HG03060 (cell line): Measurements from ENCODE around the gene FABP6.
"Not testable (repeated sequence)": the region's sequence is repeated elsewhere in the genome, so short reads cannot be mapped to it uniquely, and the experiment has no call there.

Experiments used
- ATAC-seq: cut with Tn5 transposase; IDR thresholded peaks from one replicate; pipeline ENCODE4 v1.9.1; 2021; ENCODE audit warnings: low read depth, moderate number of reproducible peaks; ENCODE audit not compliant: unreplicated experiment

The FABP6 gene

GRCh38 chr5:160229190-160229742 is at the start of gene FABP6:
Gene FABP6, plus strand, starts transcription at chr5:160229506. Its CDS starts 52 bp downstream, at chr5:160229558.
- ATAC-seq, result no peak

GRCh38 chr5:160180931-160181330 is 48.4 kb upstream of the FABP6 start:
- no peak for ATAC-seq

GRCh38 chr5:160181965-160182622 is 47.2 kb upstream of the FABP6 start:
- no peak for ATAC-seq

- ATAC-seq, result no peak
Measured at GRCh38 chr5:160183075-160183474, 46.2 kb upstream of the FABP6 start.

- ATAC-seq, result no peak
Measured at GRCh38 chr5:160185626-160186360, 43.5 kb upstream of the FABP6 start.

GRCh38 chr5:160186480-160186879 is 42.8 kb upstream of the FABP6 start:
- ATAC-seq, result no peak

- ATAC-seq, result no peak
Measured at GRCh38 chr5:160187091-160187490, 42.2 kb upstream of the FABP6 start.

GRCh38 chr5:160188141-160189015 is 40.9 kb upstream of the FABP6 start:
- ATAC-seq, result no peak

- ATAC-seq, result no peak
Measured at GRCh38 chr5:160192424-160192823, 36.9 kb upstream of the FABP6 start.

- ATAC-seq, result not testable (repeated sequence)
Measured at GRCh38 chr5:160193076-160193475, 36.2 kb upstream of the FABP6 start.

- not testable (repeated sequence) for ATAC-seq
Measured at GRCh38 chr5:160193790-160194189, 35.5 kb upstream of the FABP6 start.

- no peak for ATAC-seq
Measured at GRCh38 chr5:160197341-160198144, 31.8 kb upstream of the FABP6 start.

- ATAC-seq, result no peak
Measured at GRCh38 chr5:160198146-160198545, 31.2 kb upstream of the FABP6 start.

- no peak for ATAC-seq
Measured at GRCh38 chr5:160198841-160199409, 30.4 kb upstream of the FABP6 start.

- ATAC-seq, result no peak
Measured at GRCh38 chr5:160199410-160199911, 29.8 kb upstream of the FABP6 start.

GRCh38 chr5:160207061-160207460 is 22.2 kb upstream of the FABP6 start:
- ATAC-seq, result no peak

GRCh38 chr5:160209917-160210316 is 19.4 kb upstream of the FABP6 start:
- no peak for ATAC-seq

- ATAC-seq, result no peak
Measured at GRCh38 chr5:160210606-160211005, 18.7 kb upstream of the FABP6 start.

- no peak for ATAC-seq
Measured at GRCh38 chr5:160211352-160211751, 18.0 kb upstream of the FABP6 start.
